Vagina (tissue), 2 donors: ENCODE results near the gene HOXD4. TPM values are rescaled to one million over a fixed set of nuclear protein-coding genes. Genes with fewer than 3 reads are reported as not detected.

Experiments used
- DNase-seq, 2 donors: peaks; one replicate each; pipeline ENCODE4 v3.0.0-alpha.2; 2017; ENCODE audit errors: extremely low spot score in 2 of 2
- H3K27ac ChIP-seq: fragments of 200-600 bp; sonication (generic); one replicate; pipeline ENCODE4 v1.5.1; 2019
- H3K27me3 ChIP-seq: fragments of 200-600 bp; sonication (generic); one replicate; pipeline ENCODE4 v1.5.1; 2019
- H3K36me3 ChIP-seq, 2 donors: fragments of 200-600 bp; sonication (generic); one replicate each; pipeline ENCODE4 v1.5.1; 2017 to 2019
- H3K4me1 ChIP-seq: fragments of 200-600 bp; sonication (generic); one replicate; pipeline ENCODE4 v1.5.1; 2019
- H3K4me3 ChIP-seq, 2 donors: fragments of 200-600 bp; sonication (generic); 1 replicate in 1 of 2; 2 replicates in 1 of 2; pipeline ENCODE4 v1.5.1; 2016 to 2019
- H3K9me3 ChIP-seq: fragments of 200-600 bp; sonication (generic); one replicate; pipeline ENCODE4 v1.5.1; 2019
- CTCF ChIP-seq, 3 experiments: fragments of 450-650 bp in 2 of 3; fragments of 200-600 bp in 1 of 3; sonication (generic) in 1 of 3; IDR thresholded peaks; one replicate each; pipeline ENCODE4 v1.5.1; 2017 to 2019; ENCODE audit warnings: antibody characterized with exemption in 3 of 3, mild to moderate bottlenecking in 2 of 3, moderate library complexity in 2 of 3
- POLR2A ChIP-seq, 2 donors: fragments of 450-650 bp; IDR thresholded peaks; one replicate each; pipeline ENCODE4 v1.6.1; 2017; ENCODE audit warnings: antibody characterized with exemption in 2 of 2, mild to moderate bottlenecking in 2 of 2, moderate library complexity in 2 of 2
- POLR2AphosphoS5 ChIP-seq, 2 donors: sonication (generic); formaldehyde crosslinking; IDR thresholded peaks; one replicate each; pipeline ENCODE4 v1.9.0; 2017; ENCODE audit warnings: antibody characterized with exemption in 2 of 2, mild to moderate bottlenecking in 2 of 2, low read depth in 1 of 2; ENCODE audit not compliant: insufficient read depth in 1 of 2
- intact Hi-C: fragments of 100-400 bp; cut with DNase I; formaldehyde crosslinking; loops from one replicate; pipeline ENCODE4 v1.15.1; 2023
- total RNA-seq: library from RNA; depleted of rRNA; stranded (reverse); fragments of >200 nt; gene quantifications from one replicate; pipeline ENCODE4 v1.2.3, GENCODE V29; 2016

Gene HOXD4
- total RNA-seq, 1 donor from 2014 or later = 4.9 TPM

- intact Hi-C loops = no loop called here
- no peak overlapping the region for H3K4me3 ChIP-seq
- no peaks in the 10 kb centered on the region for H3K9me3 ChIP-seq
- H3K36me3 ChIP-seq = no peaks in the 10 kb centered on the region
- no peaks in the 10 kb centered on the region for H3K27me3 ChIP-seq
- no peaks in the 10 kb centered on the region for H3K4me1 ChIP-seq
- DNase-seq = no peak
- no peak for TF ChIP-seq POLR2A (IDR thresholded peaks at IDR 0.05)
- TF ChIP-seq POLR2AphosphoS5 (IDR thresholded peaks at IDR 0.05; ENCODE audit: insufficient read depth in 1 of 2, low read depth in 1 of 2) = no peak
- no peak for TF ChIP-seq CTCF (IDR thresholded peaks at IDR 0.05)
- no peak overlapping the region for H3K27ac ChIP-seq
Measured at GRCh38 chr2:176150584-176151441, 537 bp upstream of the HOXD4 start.

DNA sequence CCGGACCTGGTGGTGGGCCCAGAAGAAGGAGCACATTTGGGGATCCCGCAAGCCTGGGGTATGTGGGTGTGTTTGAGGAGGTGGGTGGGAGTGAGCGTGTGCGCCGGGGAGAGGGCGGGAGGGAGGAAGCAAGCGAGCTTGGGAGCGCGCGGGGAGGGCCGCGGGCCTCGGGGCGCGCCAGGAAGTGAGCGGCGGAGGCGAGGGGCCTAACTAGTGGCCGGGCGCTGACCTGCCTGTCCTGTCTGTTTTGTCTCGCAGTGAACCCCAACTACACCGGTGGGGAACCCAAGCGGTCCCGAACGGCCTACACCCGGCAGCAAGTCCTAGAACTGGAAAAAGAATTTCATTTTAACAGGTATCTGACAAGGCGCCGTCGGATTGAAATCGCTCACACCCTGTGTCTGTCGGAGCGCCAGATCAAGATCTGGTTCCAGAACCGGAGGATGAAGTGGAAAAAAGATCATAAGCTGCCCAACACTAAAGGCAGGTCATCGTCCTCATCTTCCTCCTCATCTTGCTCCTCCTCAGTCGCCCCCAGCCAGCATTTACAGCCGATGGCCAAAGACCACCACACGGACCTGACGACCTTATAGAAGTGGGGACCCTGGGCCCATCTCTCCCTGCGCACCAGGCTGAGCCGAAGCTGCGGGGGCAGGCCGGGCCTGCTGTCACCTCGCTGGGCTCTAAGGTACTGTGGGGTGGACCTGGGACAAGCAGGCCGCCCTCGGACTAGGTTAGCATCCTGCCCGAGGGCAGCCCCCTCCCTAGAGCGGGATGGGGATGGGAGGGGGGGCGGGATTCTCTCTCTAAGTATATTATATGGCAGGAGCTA is 1.2 kb downstream of the HOXD4 start:
- intact Hi-C loops = no loop called here
- Histone ChIP-seq H3K27ac (no peak overlapping the region), H3K4me3 (no peak overlapping the region), H3K9me3 (no peaks in the 10 kb centered on the region), H3K4me1 (peaks cover 8% of the 10 kb centered on the region), H3K27me3 (peaks cover 3% of the 10 kb centered on the region), H3K36me3 (no peaks in the 10 kb centered on the region)
- TF ChIP-seq CTCF (IDR thresholded peaks at IDR 0.05) (no peak), POLR2A (IDR thresholded peaks at IDR 0.05) (no peak), POLR2AphosphoS5 (IDR thresholded peaks at IDR 0.05; ENCODE audit: insufficient read depth in 1 of 2, low read depth in 1 of 2) (no peak)
- no peak for DNase-seq

GRCh38 chr2:176154576-176155252 is 3.4 kb downstream of the HOXD4 start:
- peaks cover 20% of the 10 kb centered on the region for H3K4me1 ChIP-seq
- intact Hi-C loops = no loop called here
- DNase-seq = no peak

GRCh38 chr2:176155356-176156044 is 4.2 kb downstream of the HOXD4 start:
- Histone ChIP-seq H3K9me3 (no peaks in the 10 kb centered on the region), H3K4me1 (peaks cover 26% of the 10 kb centered on the region), H3K27ac (no peak overlapping the region)

More at GRCh38 chr2:176154576-176155252, 3.4 kb downstream of the HOXD4 start:
- Histone ChIP-seq H3K4me3 (no peak overlapping the region), H3K9me3 (no peaks in the 10 kb centered on the region), H3K27ac (no peak overlapping the region), H3K36me3 (no peaks in the 10 kb centered on the region), H3K27me3 (peaks cover 10% of the 10 kb centered on the region)
- TF ChIP-seq POLR2AphosphoS5 (IDR thresholded peaks at IDR 0.05; ENCODE audit: insufficient read depth in 1 of 2, low read depth in 1 of 2) = no peak
- no peak for TF ChIP-seq POLR2A (IDR thresholded peaks at IDR 0.05)
- no peak for TF ChIP-seq CTCF (IDR thresholded peaks at IDR 0.05)

More at GRCh38 chr2:176155356-176156044, 4.2 kb downstream of the HOXD4 start:
- no peak overlapping the region for H3K4me3 ChIP-seq
- no peak for TF ChIP-seq CTCF (IDR thresholded peaks at IDR 0.05)
- no peak for TF ChIP-seq POLR2A (IDR thresholded peaks at IDR 0.05)
- TF ChIP-seq POLR2AphosphoS5 (IDR thresholded peaks at IDR 0.05; ENCODE audit: insufficient read depth in 1 of 2, low read depth in 1 of 2) = no peak
- intact Hi-C loops = no loop called here
- H3K36me3 ChIP-seq = no peaks in the 10 kb centered on the region
- DNase-seq = no peak
- H3K27me3 ChIP-seq = peaks cover 10% of the 10 kb centered on the region
